ENCODE data around the gene OR10G4.

- no peak for TF ChIP-seq PITX1 (CRISPR knock-in tag; IDR thresholded peaks at IDR 0.05)
- no peak for TF ChIP-seq NCOA5 (CRISPR knock-in tag; IDR thresholded peaks at IDR 0.05)
- TF ChIP-seq CTCF (CRISPR knock-in tag; IDR thresholded peaks at IDR 0.05), result no peak
- TF ChIP-seq HOMEZ (CRISPR knock-in tag; IDR thresholded peaks at IDR 0.05; ENCODE audit: low read depth), result no peak
- TF ChIP-seq, protein P1, sequence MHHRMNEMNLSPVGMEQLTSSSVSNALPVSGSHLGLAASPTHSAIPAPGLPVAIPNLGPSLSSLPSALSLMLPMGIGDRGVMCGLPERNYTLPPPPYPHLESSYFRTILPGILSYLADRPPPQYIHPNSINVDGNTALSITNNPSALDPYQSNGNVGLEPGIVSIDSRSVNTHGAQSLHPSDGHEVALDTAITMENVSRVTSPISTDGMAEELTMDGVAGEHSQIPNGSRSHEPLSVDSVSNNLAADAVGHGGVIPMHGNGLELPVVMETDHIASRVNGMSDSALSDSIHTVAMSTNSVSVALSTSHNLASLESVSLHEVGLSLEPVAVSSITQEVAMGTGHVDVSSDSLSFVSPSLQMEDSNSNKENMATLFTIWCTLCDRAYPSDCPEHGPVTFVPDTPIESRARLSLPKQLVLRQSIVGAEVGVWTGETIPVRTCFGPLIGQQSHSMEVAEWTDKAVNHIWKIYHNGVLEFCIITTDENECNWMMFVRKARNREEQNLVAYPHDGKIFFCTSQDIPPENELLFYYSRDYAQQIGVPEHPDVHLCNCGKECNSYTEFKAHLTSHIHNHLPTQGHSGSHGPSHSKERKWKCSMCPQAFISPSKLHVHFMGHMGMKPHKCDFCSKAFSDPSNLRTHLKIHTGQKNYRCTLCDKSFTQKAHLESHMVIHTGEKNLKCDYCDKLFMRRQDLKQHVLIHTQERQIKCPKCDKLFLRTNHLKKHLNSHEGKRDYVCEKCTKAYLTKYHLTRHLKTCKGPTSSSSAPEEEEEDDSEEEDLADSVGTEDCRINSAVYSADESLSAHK (CRISPR knock-in tag; IDR thresholded peaks at IDR 0.05; ENCODE audit: borderline replicate concordance), result no peak
- TF ChIP-seq DMAP1 (CRISPR knock-in tag; IDR thresholded peaks at IDR 0.05), result no peak
- TF ChIP-seq, protein P2, sequence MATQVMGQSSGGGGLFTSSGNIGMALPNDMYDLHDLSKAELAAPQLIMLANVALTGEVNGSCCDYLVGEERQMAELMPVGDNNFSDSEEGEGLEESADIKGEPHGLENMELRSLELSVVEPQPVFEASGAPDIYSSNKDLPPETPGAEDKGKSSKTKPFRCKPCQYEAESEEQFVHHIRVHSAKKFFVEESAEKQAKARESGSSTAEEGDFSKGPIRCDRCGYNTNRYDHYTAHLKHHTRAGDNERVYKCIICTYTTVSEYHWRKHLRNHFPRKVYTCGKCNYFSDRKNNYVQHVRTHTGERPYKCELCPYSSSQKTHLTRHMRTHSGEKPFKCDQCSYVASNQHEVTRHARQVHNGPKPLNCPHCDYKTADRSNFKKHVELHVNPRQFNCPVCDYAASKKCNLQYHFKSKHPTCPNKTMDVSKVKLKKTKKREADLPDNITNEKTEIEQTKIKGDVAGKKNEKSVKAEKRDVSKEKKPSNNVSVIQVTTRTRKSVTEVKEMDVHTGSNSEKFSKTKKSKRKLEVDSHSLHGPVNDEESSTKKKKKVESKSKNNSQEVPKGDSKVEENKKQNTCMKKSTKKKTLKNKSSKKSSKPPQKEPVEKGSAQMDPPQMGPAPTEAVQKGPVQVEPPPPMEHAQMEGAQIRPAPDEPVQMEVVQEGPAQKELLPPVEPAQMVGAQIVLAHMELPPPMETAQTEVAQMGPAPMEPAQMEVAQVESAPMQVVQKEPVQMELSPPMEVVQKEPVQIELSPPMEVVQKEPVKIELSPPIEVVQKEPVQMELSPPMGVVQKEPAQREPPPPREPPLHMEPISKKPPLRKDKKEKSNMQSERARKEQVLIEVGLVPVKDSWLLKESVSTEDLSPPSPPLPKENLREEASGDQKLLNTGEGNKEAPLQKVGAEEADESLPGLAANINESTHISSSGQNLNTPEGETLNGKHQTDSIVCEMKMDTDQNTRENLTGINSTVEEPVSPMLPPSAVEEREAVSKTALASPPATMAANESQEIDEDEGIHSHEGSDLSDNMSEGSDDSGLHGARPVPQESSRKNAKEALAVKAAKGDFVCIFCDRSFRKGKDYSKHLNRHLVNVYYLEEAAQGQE (IDR thresholded peaks at IDR 0.05; ENCODE audit: borderline replicate concordance in 1 of 2, low read depth in 1 of 2, low read length in 2 of 2), result no peak
- TF ChIP-seq, protein P3, sequence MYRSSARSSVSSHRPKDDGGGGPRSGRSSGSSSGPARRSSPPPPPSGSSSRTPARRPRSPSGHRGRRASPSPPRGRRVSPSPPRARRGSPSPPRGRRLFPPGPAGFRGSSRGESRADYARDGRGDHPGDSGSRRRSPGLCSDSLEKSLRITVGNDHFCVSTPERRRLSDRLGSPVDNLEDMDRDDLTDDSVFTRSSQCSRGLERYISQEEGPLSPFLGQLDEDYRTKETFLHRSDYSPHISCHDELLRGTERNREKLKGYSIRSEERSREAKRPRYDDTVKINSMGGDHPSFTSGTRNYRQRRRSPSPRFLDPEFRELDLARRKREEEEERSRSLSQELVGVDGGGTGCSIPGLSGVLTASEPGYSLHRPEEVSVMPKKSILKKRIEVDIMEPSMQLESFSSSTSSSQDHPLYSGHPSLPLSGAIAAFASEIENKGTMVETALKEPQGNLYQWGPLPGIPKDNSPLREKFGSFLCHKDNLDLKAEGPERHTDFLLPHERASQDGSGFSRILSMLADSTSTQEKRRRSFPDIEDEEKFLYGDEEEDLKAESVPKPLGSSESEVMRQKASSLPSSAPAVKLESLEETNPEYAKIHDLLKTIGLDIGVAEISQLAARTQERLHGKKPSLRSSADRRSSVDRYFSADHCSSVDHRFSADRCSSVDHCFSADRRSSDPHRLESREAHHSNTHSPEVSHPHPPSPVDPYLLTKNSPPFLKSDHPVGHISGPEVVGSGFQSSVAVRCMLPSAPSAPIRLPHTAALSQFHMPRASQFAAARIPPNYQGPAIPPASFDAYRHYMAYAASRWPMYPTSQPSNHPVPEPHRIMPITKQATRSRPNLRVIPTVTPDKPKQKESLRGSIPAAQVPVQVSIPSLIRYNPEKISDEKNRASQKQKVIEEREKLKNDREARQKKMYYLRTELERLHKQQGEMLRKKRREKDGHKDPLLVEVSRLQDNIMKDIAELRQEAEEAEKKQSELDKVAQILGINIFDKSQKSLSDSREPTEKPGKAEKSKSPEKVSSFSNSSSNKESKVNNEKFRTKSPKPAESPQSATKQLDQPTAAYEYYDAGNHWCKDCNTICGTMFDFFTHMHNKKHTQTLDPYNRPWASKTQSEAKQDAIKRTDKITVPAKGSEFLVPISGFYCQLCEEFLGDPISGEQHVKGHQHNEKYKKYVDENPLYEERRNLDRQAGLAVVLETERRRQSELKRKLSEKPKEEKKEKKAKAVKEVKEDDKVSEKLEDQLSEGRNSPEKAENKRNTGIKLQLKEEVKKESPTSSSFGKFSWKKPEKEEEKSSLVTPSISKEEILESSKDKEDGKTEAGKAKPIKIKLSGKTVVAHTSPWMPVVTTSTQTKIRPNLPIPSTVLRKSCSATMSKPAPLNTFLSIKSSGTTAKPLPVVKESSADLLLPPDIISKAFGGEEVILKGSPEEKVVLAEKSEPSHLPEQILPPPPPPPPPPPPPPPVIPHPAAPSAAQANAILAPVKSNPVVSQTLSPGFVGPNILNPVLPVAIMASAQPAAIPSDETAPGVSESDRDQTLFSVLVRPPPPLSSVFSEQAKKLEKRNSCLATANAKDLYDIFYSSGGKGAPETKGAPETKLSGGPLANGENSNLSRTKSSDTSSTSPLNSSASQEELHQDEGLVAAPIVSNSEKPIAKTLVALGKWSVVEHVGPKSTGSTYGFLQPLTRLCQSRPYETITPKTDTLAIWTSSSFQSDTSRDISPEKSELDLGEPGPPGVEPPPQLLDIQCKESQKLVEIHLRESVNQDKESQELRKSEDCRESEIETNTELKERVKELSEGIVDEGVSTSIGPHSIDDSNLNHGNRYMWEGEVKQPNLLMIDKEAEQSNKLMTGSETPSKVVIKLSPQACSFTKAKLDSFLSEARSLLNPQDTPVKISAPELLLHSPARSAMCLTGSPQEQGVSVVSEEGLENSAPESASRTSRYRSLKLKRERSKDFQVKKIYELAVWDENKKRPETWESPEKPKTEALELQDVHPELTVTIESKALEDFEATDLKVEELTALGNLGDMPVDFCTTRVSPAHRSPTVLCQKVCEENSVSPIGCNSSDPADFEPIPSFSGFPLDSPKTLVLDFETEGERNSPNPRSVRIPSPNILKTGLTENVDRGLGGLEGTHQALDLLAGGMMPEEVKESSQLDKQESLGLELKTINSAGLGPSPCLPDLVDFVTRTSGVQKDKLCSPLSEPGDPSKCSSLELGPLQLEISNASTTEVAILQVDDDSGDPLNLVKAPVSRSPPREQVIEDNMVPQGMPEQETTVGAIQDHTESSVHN (CRISPR knock-in tag; IDR thresholded peaks at IDR 0.05), result no peak
- TF ChIP-seq POLR2AphosphoS2 (IDR thresholded peaks at IDR 0.05; ENCODE audit: low read depth, low read length), result no peak
- no peak for TF ChIP-seq MIER2 (CRISPR knock-in tag; IDR thresholded peaks at IDR 0.05)
- TF ChIP-seq ZNF503 (CRISPR knock-in tag; IDR thresholded peaks at IDR 0.05), result no peak
- TF ChIP-seq MAFG (CRISPR knock-in tag; IDR thresholded peaks at IDR 0.05), result no peak
- no peak for TF ChIP-seq TCF12 (IDR thresholded peaks at IDR 0.05)
- no peak for TF ChIP-seq TCF12 (CRISPR knock-in tag; IDR thresholded peaks at IDR 0.05)
- TF ChIP-seq ZNF704 (CRISPR knock-in tag; IDR thresholded peaks at IDR 0.05; ENCODE audit: borderline replicate concordance), result no peak
Observed at GRCh38 chr11:124036666-124037065, 23.9 kb downstream of the OR10G4 start.

All from HepG2 (cell line).